Right lobe of liver (tissue), 4 donors: ENCODE results near the gene SBF1.

ENCODE experiments used
- POLR2A ChIP-seq: fragments of 450-650 bp; IDR thresholded peaks from one replicate; pipeline ENCODE4 v1.6.1; 2017; ENCODE audit warnings: antibody characterized with exemption, mild to moderate bottlenecking
- TF ChIP-seq, protein P1 (sequence below), 4 donors: fragments of 200-600 bp in 3 of 4; fragments of 450-650 bp in 1 of 4; IDR thresholded peaks; one replicate each; pipeline versions ENCODE4 v1.5.1 to v1.8.0; 2016 to 2022; ENCODE audit warnings: antibody characterized with exemption in 4 of 4, mild to moderate bottlenecking in 2 of 4
- donor health status: DM: no; HTN: no; CAD: no.
- donor health status: DM: no; HTN: no; CAD: no.
- donor health status: DM: no; HTN: yes; CAD: no.

DNA sequence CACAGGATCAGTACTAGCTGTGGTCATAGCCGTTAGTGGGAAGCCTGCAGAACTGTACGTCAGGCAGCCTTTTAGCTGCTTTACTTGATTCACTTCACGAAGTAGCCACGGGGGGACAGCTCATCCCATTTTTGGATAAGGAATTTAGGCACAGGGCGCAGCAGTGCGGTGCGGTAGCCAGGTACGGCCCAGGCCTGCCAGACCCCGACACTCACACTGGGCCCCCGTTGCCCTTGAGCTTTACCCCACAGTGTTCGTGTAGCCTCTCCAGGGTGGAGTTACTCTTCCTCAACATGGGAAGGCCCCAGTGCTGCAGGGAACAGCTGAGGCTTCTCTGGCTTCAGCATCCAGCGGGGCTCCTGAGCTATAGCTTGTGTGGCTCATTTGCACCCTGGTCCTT, 59.4 kb downstream of the SBF1 start:
- TF ChIP-seq, protein P1, sequence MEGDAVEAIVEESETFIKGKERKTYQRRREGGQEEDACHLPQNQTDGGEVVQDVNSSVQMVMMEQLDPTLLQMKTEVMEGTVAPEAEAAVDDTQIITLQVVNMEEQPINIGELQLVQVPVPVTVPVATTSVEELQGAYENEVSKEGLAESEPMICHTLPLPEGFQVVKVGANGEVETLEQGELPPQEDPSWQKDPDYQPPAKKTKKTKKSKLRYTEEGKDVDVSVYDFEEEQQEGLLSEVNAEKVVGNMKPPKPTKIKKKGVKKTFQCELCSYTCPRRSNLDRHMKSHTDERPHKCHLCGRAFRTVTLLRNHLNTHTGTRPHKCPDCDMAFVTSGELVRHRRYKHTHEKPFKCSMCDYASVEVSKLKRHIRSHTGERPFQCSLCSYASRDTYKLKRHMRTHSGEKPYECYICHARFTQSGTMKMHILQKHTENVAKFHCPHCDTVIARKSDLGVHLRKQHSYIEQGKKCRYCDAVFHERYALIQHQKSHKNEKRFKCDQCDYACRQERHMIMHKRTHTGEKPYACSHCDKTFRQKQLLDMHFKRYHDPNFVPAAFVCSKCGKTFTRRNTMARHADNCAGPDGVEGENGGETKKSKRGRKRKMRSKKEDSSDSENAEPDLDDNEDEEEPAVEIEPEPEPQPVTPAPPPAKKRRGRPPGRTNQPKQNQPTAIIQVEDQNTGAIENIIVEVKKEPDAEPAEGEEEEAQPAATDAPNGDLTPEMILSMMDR (IDR thresholded peaks at IDR 0.05), result no peak
- TF ChIP-seq POLR2A, result no peak
